ENCODE results near the gene CUX1. TPM values are rescaled to one million over a fixed set of nuclear protein-coding genes. Genes with fewer than 3 reads are reported as not detected.

CUX1 gene
- total RNA-seq, 1 experiment from 2014 or later: 53.5 TPM

GRCh38 chr7:102059524-102059923 is 242.1 kb downstream of the CUX1 start:
- no peak overlapping the region for H2BK15ac ChIP-seq (ENCODE audit: low read depth, low read length)
- H3K4me3 Mint-ChIP-seq: no peak overlapping the region
- H3K9me3 ChIP-seq (ENCODE audit: control insufficient read depth, low read depth, low read length): no peaks in the 10 kb centered on the region
- H3K9ac ChIP-seq (ENCODE audit: extremely low read depth, insufficient read length, low read length): no peak overlapping the region
- no CpG with 5 or more reads among the region's 9 CpGs for WGBS (ENCODE audit: extremely low coverage, insufficient read length, low lambda C conversion rate)
- H3K4me1 ChIP-seq (ENCODE audit: insufficient read depth, low read length): no peaks in the 10 kb centered on the region; the same call in 1 of the 2 replicates
- H2BK20ac ChIP-seq (ENCODE audit: low read depth, low read length, poor library complexity, severe bottlenecking): no peak overlapping the region
- no peaks in the 10 kb centered on the region for H3K23me2 ChIP-seq (ENCODE audit: insufficient read length, low read depth, low read length, poor library complexity, severe bottlenecking)
- no peak overlapping the region for H4K5ac ChIP-seq (ENCODE audit: insufficient read length, low read depth, low read length)
- no peak overlapping the region for H3K23ac ChIP-seq (ENCODE audit: insufficient read length, low read depth, low read length)
- no peaks in the 10 kb centered on the region; the same call in 1 of the 2 replicates for H3K79me2 ChIP-seq (ENCODE audit: insufficient read depth, low read length)
- no peak overlapping the region for H3K4ac ChIP-seq (ENCODE audit: low read depth, low read length)
- H3K27me3 Mint-ChIP-seq (ENCODE audit: low read depth): no peaks in the 10 kb centered on the region
- no peak overlapping the region for H3K27ac ChIP-seq (ENCODE audit: insufficient read length, low read depth, low read length)
- H2BK12ac ChIP-seq (ENCODE audit: insufficient read length, low read depth, low read length): no peak overlapping the region
- H2AK5ac ChIP-seq (ENCODE audit: insufficient read length, low read length): no peak overlapping the region
- no peak for DNase-seq
- peaks cover 4% of the 10 kb centered on the region for H4K20me1 ChIP-seq (ENCODE audit: control insufficient read depth, insufficient read depth, insufficient read length)
- peaks cover 7 to 15% (median 13%) of the 10 kb centered on the region in 3 experiments for H3K36me3 Mint-ChIP-seq (ENCODE audit: insufficient read depth in 1 of 3, low read depth in 3 of 3)
- no peak overlapping the region for H3K14ac ChIP-seq (ENCODE audit: insufficient read depth, low read length)
- no peak overlapping the region for H3K4me2 ChIP-seq (ENCODE audit: insufficient read depth, insufficient read length, low read length)
- H2AFZ ChIP-seq (ENCODE audit: low read length): no peak overlapping the region
- peaks cover 5% of the 10 kb centered on the region for H3K79me1 ChIP-seq (ENCODE audit: insufficient read depth, low read depth, low read length, poor library complexity, severe bottlenecking)
- H4K8ac ChIP-seq (replicated peaks; ENCODE audit: insufficient read length, low read depth, low read length): no peak overlapping the region
- H3T11ph ChIP-seq (ENCODE audit: low read length): no peak overlapping the region
- no peak overlapping the region for H3K18ac ChIP-seq (ENCODE audit: insufficient read length, low read depth, low read length)
- no peak for TF ChIP-seq CTCF (conservative IDR thresholded peaks at IDR 0.05)
- H3K4me1 Mint-ChIP-seq: peaks cover 12 to 13% of the 10 kb centered on the region in 2 experiments
- H2BK5ac ChIP-seq (ENCODE audit: insufficient read length, low read length): no peak overlapping the region
- no peak overlapping the region for H3K56ac ChIP-seq (ENCODE audit: insufficient read length, low read depth, low read length)
- peaks cover 5 to 7% of the 10 kb centered on the region in 2 experiments for H3K9me3 Mint-ChIP-seq
- H4K91ac ChIP-seq (ENCODE audit: insufficient read length, low read depth, low read length): no peak overlapping the region
- H3K27ac Mint-ChIP-seq: no peak overlapping the region
- no peak overlapping the region for H2BK120ac ChIP-seq (ENCODE audit: low read depth, low read length, poor library complexity, severe bottlenecking)
- no peaks in the 10 kb centered on the region for H3K27me3 ChIP-seq (ENCODE audit: insufficient read depth, low read length)

Data from H9 (cell line).